ENCODE data around the gene FOXO3B.
"Not testable (repeated sequence)": the region's sequence is repeated elsewhere in the genome, so short reads cannot be mapped to it uniquely, and the experiment has no call there.

The FOXO3B gene

GRCh38 chr17:18712354-18712999 is 30.4 kb upstream of the FOXO3B start:
- H3K9me3 ChIP-seq (replicated peaks; ENCODE audit: insufficient read depth, low read length); H3K27ac ChIP-seq (ENCODE audit: low read length); H3K36me3 ChIP-seq (replicated peaks; ENCODE audit: insufficient read depth, low read length); H3K9me2 ChIP-seq (replicated peaks; ENCODE audit: insufficient read depth, low read length); H3F3A ChIP-seq (ENCODE audit: insufficient read depth, low read length); H3K4me2 ChIP-seq (ENCODE audit: low read depth, low read length); H3K79me2 ChIP-seq (ENCODE audit: low read length); H2AFZ ChIP-seq (ENCODE audit: low read length); H4K20me1 ChIP-seq (ENCODE audit: insufficient read depth, low read length); H3K4me1 ChIP-seq (ENCODE audit: low read length); H3K4me3 ChIP-seq (ENCODE audit: low read length); H3K9ac ChIP-seq (ENCODE audit: low read length); H3K27me3 ChIP-seq (replicated peaks; ENCODE audit: insufficient read depth, low read length): not testable (repeated sequence)
- TF ChIP-seq, protein P1, sequence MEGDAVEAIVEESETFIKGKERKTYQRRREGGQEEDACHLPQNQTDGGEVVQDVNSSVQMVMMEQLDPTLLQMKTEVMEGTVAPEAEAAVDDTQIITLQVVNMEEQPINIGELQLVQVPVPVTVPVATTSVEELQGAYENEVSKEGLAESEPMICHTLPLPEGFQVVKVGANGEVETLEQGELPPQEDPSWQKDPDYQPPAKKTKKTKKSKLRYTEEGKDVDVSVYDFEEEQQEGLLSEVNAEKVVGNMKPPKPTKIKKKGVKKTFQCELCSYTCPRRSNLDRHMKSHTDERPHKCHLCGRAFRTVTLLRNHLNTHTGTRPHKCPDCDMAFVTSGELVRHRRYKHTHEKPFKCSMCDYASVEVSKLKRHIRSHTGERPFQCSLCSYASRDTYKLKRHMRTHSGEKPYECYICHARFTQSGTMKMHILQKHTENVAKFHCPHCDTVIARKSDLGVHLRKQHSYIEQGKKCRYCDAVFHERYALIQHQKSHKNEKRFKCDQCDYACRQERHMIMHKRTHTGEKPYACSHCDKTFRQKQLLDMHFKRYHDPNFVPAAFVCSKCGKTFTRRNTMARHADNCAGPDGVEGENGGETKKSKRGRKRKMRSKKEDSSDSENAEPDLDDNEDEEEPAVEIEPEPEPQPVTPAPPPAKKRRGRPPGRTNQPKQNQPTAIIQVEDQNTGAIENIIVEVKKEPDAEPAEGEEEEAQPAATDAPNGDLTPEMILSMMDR (IDR thresholded peaks at IDR 0.05; ENCODE audit: low read length): peak; percentile 30
- DNase-seq: peak; percentile 55

GRCh38 chr17:18708215-18708614 is 26.1 kb upstream of the FOXO3B start:
- not testable (repeated sequence) for H3K36me3 ChIP-seq (replicated peaks; ENCODE audit: insufficient read depth, low read length); H3F3A ChIP-seq (ENCODE audit: insufficient read depth, low read length); H2AFZ ChIP-seq (ENCODE audit: low read length); DNase-seq; H3K79me2 ChIP-seq (ENCODE audit: low read length); H3K9me3 ChIP-seq (replicated peaks; ENCODE audit: insufficient read depth, low read length); H3K9me2 ChIP-seq (replicated peaks; ENCODE audit: insufficient read depth, low read length); H3K4me3 ChIP-seq (ENCODE audit: low read length); H3K27me3 ChIP-seq (replicated peaks; ENCODE audit: insufficient read depth, low read length); H3K9ac ChIP-seq (ENCODE audit: low read length); H3K4me2 ChIP-seq (ENCODE audit: low read depth, low read length); H3K27ac ChIP-seq (ENCODE audit: low read length); H3K4me1 ChIP-seq (ENCODE audit: low read length); H4K20me1 ChIP-seq (ENCODE audit: insufficient read depth, low read length)

DNA sequence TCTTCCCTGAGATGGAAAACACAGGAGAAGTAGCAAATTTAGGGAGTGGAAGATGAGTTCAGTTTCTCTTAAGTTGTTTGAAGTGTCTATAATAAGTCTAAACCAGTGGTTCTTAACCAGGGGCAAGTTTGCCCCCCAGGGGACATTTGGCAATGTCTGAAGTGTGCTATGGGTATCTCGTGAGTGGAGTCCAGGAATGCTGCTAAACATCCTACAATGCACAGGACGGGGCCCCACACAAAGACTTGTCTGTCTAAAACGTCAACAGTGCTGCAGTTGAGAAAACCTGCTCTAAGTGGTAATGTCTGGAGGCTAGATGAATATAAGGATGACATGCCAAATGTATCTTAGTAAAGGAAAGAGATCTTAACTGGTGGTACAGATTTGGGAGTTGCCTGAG is 23.8 kb upstream of the FOXO3B start:
- not testable (repeated sequence) for H3K4me2 ChIP-seq (ENCODE audit: low read depth, low read length); H3F3A ChIP-seq (ENCODE audit: insufficient read depth, low read length); H2AFZ ChIP-seq (ENCODE audit: low read length); DNase-seq; H3K27me3 ChIP-seq (replicated peaks; ENCODE audit: insufficient read depth, low read length); H3K9me2 ChIP-seq (replicated peaks; ENCODE audit: insufficient read depth, low read length); H3K27ac ChIP-seq (ENCODE audit: low read length); H3K79me2 ChIP-seq (ENCODE audit: low read length); H4K20me1 ChIP-seq (ENCODE audit: insufficient read depth, low read length); H3K4me3 ChIP-seq (ENCODE audit: low read length); H3K4me1 ChIP-seq (ENCODE audit: low read length); H3K9ac ChIP-seq (ENCODE audit: low read length); H3K36me3 ChIP-seq (replicated peaks; ENCODE audit: insufficient read depth, low read length); H3K9me3 ChIP-seq (replicated peaks; ENCODE audit: insufficient read depth, low read length)

DNA sequence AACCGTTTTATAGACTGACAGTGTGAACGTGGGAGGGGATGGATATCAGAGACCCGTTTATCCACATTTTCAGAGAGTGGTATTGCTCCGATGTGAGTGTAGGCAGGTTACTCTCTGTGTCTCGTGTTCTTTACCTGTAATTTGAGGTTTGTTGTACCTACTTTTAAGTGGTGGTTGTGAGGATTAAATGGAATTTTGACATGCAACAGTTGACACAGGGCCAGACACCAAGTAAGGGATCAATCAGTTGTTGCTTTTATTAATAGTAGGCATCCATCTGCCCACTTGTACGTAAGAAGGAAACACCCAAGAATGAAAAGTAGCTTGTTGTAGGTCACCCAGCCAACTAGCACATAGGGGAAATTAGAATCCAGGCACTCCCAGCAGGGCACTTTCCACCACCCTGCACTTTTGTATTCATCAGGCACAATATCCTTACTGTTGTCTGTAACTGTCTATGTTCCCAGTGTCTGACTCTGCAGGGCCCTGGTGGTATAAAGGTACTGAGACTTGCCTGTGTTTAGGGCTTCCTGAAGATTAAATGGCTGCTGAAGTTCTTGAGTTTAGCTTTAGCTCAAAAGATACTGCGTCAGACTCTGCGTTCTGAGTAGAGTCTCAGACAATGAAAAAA is 16.5 kb upstream of the FOXO3B start:
- H3K36me3 ChIP-seq (replicated peaks; ENCODE audit: insufficient read depth, low read length); H3K27me3 ChIP-seq (replicated peaks; ENCODE audit: insufficient read depth, low read length); DNase-seq; H3F3A ChIP-seq (ENCODE audit: insufficient read depth, low read length); H3K27ac ChIP-seq (ENCODE audit: low read length); H3K9me2 ChIP-seq (replicated peaks; ENCODE audit: insufficient read depth, low read length); H3K4me1 ChIP-seq (ENCODE audit: low read length); H3K79me2 ChIP-seq (ENCODE audit: low read length); H4K20me1 ChIP-seq (ENCODE audit: insufficient read depth, low read length); H3K9me3 ChIP-seq (replicated peaks; ENCODE audit: insufficient read depth, low read length): not testable (repeated sequence)
- Histone ChIP-seq H3K9ac (ENCODE audit: low read length) (peak overlapping the region; percentile 17; the same call in 1 of the 2 replicates), H3K4me3 (ENCODE audit: low read length) (peak overlapping the region; percentile 64), H3K4me2 (ENCODE audit: low read depth, low read length) (peak overlapping the region; percentile 88), H2AFZ (ENCODE audit: low read length) (peak overlapping the region; percentile 93)

DNA sequence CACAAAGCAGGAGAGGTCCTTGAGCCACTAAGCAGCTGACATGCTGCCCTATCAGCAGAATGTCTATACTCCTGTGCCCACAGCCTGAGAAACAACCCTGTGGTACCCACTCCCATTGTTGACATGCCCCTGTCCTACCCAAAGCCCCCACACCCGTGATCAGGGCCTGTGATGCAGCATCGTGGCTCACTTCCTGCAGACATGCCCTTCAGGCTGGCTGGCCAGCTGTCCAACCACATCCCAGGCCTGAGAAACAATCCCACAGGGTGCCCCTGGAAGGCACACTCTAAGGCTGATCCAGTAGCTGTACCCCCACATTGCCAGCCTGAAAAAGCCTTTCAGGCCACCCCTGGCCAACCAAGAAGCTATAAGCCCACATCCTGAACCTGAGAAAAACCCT is 13.0 kb upstream of the FOXO3B start:
- H3F3A ChIP-seq (ENCODE audit: insufficient read depth, low read length); H3K9ac ChIP-seq (ENCODE audit: low read length); H3K4me2 ChIP-seq (ENCODE audit: low read depth, low read length); H3K4me1 ChIP-seq (ENCODE audit: low read length); H3K27ac ChIP-seq (ENCODE audit: low read length); H4K20me1 ChIP-seq (ENCODE audit: insufficient read depth, low read length); H2AFZ ChIP-seq (ENCODE audit: low read length); H3K27me3 ChIP-seq (replicated peaks; ENCODE audit: insufficient read depth, low read length); H3K4me3 ChIP-seq (ENCODE audit: low read length); H3K36me3 ChIP-seq (replicated peaks; ENCODE audit: insufficient read depth, low read length); H3K9me2 ChIP-seq (replicated peaks; ENCODE audit: insufficient read depth, low read length); H3K79me2 ChIP-seq (ENCODE audit: low read length); DNase-seq; H3K9me3 ChIP-seq (replicated peaks; ENCODE audit: insufficient read depth, low read length): not testable (repeated sequence)

DNA sequence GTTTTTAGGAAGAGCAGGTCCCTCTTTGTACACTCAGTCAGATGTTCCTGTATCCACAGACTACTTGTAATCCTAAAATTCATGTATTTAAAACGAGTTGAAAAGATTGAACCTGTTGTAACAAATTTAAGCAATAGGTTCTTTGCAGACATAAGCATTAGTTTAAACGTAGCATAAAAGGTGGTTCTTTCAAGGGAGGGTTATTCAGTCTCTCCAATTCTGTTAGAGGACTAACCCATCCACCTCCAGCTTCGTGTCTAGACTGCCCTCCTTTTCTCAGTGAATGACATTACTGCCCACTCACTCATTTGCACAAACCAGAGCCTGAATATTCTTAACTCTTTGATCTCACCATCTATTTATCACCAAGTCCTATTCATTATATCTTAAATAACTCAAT is 554 bp upstream of the FOXO3B start:
- peak overlapping the region; percentile 47; the same call in 1 of the 2 replicates for H3K4me3 ChIP-seq (ENCODE audit: low read length)
- H2AFZ ChIP-seq (ENCODE audit: low read length): not testable (repeated sequence)

GRCh38 chr17:18677381-18677780 is 4.7 kb downstream of the FOXO3B start:
- not testable (repeated sequence) for DNase-seq; H3K9ac ChIP-seq (ENCODE audit: low read length); H3K4me2 ChIP-seq (ENCODE audit: low read depth, low read length); H2AFZ ChIP-seq (ENCODE audit: low read length); H3F3A ChIP-seq (ENCODE audit: insufficient read depth, low read length); H4K20me1 ChIP-seq (ENCODE audit: insufficient read depth, low read length); H3K9me3 ChIP-seq (replicated peaks; ENCODE audit: insufficient read depth, low read length); H3K36me3 ChIP-seq (replicated peaks; ENCODE audit: insufficient read depth, low read length); H3K4me1 ChIP-seq (ENCODE audit: low read length); H3K79me2 ChIP-seq (ENCODE audit: low read length); H3K4me3 ChIP-seq (ENCODE audit: low read length); H3K27ac ChIP-seq (ENCODE audit: low read length); H3K9me2 ChIP-seq (replicated peaks; ENCODE audit: insufficient read depth, low read length); H3K27me3 ChIP-seq (replicated peaks; ENCODE audit: insufficient read depth, low read length)

More for the DNA sequence above, 554 bp upstream of the FOXO3B start:
- not testable (repeated sequence) for H3K9me3 ChIP-seq (replicated peaks; ENCODE audit: insufficient read depth, low read length); H3K36me3 ChIP-seq (replicated peaks; ENCODE audit: insufficient read depth, low read length); H4K20me1 ChIP-seq (ENCODE audit: insufficient read depth, low read length); H3F3A ChIP-seq (ENCODE audit: insufficient read depth, low read length); H3K27me3 ChIP-seq (replicated peaks; ENCODE audit: insufficient read depth, low read length); H3K9me2 ChIP-seq (replicated peaks; ENCODE audit: insufficient read depth, low read length); DNase-seq; H3K79me2 ChIP-seq (ENCODE audit: low read length); H3K9ac ChIP-seq (ENCODE audit: low read length); H3K4me1 ChIP-seq (ENCODE audit: low read length); H3K27ac ChIP-seq (ENCODE audit: low read length)
- H3K4me2 ChIP-seq (ENCODE audit: low read depth, low read length): peak overlapping the region; percentile 32; the same call in 1 of the 2 replicates
